BLaER1 treated with 17β-estradiol and CSF1 and Interleukin-3, amounts not matched to agents 10 nM and 100 nM (cell line): ENCODE data around the gene PCDH9.
A peak's percentile ranks its signal among the peaks of the same experiment; 100 is the strongest.

Source experiments
- H3K27ac ChIP-seq, 11 experiments: shearing (Covaris generic); formaldehyde crosslinking; 2 replicates each; pipeline ENCODE4 v1.8.1; 2022
- H3K27me3 ChIP-seq, 11 experiments: shearing (Covaris generic); formaldehyde crosslinking; 2 replicates each; pipeline ENCODE4 v1.8.1; 2022
- H3K36me3 ChIP-seq, 11 experiments: shearing (Covaris generic); formaldehyde crosslinking; 2 replicates each; pipeline ENCODE4 v1.8.1; 2022
- H3K4me1 ChIP-seq, 10 experiments: shearing (Covaris generic); formaldehyde crosslinking; 2 replicates each; pipeline ENCODE4 v1.8.1; 2022
- H3K4me2 ChIP-seq, 11 experiments: shearing (Covaris generic); formaldehyde crosslinking; 2 replicates each; pipeline ENCODE4 v1.8.1; 2022
- H3K4me3 ChIP-seq, 10 experiments: shearing (Covaris generic); formaldehyde crosslinking; 2 replicates each; pipeline ENCODE4 v1.8.1; 2022
- H3K9ac ChIP-seq, 11 experiments: shearing (Covaris generic); formaldehyde crosslinking; 2 replicates each; pipeline ENCODE4 v1.8.1; 2022
- H3K9me3 ChIP-seq, 11 experiments: shearing (Covaris generic); formaldehyde crosslinking; replicated peaks in 1 of 11; 2 replicates each; pipeline ENCODE4 v1.8.1; 2022
- H4K20me1 ChIP-seq, 11 experiments: shearing (Covaris generic); formaldehyde crosslinking; 2 replicates each; pipeline ENCODE4 v1.8.1; 2022
- Cebpa-rat ChIP-seq, 11 experiments: shearing (Covaris generic); IDR thresholded peaks; 2 replicates each; pipeline ENCODE4 v1.8.1; 2022

The PCDH9 gene

GRCh38 chr13:66513728-66514127 lies 716.4 kb downstream of the PCDH9 start:
- TF ChIP-seq Cebpa-rat (IDR thresholded peaks at IDR 0.05): no peak
- Histone ChIP-seq H4K20me1 (no peaks in the 10 kb centered on the region), H3K4me3 (no peak overlapping the region), H3K27me3 (no peaks in the 10 kb centered on the region), H3K4me2 (peak overlapping the region in 4 of 11 experiments; percentile 28 to 43 (median 36); a peak in 5 of 22 replicates), H3K9me3 (peaks cover 0 to 4% (median 0%) of the 10 kb centered on the region in 11 experiments; a peak in 1 of 22 replicates), H3K9ac (peak overlapping the region in 1 of 11 experiments; percentile 55; a peak in 2 of 22 replicates), H3K4me1 (peaks cover 0 to 27% (median 0%) of the 10 kb centered on the region in 10 experiments; a peak in 6 of 20 replicates), H3K27ac (peak overlapping the region in 4 of 11 experiments; percentile 45 to 71 (median 51); a peak in 7 of 22 replicates), H3K36me3 (no peaks in the 10 kb centered on the region)

DNA sequence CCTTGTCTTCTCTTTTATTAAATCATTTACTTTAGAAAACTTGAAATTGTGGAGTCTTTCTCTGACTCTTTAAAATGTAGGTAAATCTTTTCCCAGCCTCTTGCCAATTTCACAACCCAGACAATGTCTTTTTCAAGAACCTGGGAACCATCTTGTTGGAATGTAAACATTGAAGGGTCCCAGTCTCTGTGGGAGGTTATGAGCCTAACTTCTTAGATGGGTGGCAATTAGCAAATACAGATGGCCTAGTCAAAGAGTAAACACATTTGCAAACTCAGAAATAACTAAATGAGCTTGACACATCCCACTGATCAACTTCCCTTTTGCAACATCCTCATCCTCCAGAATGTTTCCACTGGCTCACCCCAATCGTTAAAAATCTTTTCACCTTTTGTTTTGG lies 721.0 kb downstream of the PCDH9 start:
- no peaks in the 10 kb centered on the region for H4K20me1 ChIP-seq
- no peak for TF ChIP-seq Cebpa-rat (IDR thresholded peaks at IDR 0.05)

GRCh38 chr13:66508153-66508909 lies 721.8 kb downstream of the PCDH9 start:
- Histone ChIP-seq H3K4me3 (no peak overlapping the region), H3K4me2 (0 out of 22 replicates have a peak overlapping the region, but pooled peaks of 1 of the 11 experiments have one; percentile 5), H3K27me3 (no peaks in the 10 kb centered on the region), H3K36me3 (no peaks in the 10 kb centered on the region), H3K4me1 (peaks cover 0 to 13% (median 0%) of the 10 kb centered on the region in 10 experiments; a peak in 6 of 20 replicates), H4K20me1 (no peaks in the 10 kb centered on the region), H3K9me3 (no peaks in the 10 kb centered on the region; a peak in 2 of 22 replicates), H3K9ac (no peak overlapping the region), H3K27ac (no peak overlapping the region)
- peak in 5 of 11 experiments; percentile 27 to 85 (median 61); a peak in 8 of 22 replicates for TF ChIP-seq Cebpa-rat (IDR thresholded peaks at IDR 0.05)

More for the DNA sequence above, 721.0 kb downstream of the PCDH9 start:
- H3K36me3 ChIP-seq: no peaks in the 10 kb centered on the region
- H3K27me3 ChIP-seq: no peaks in the 10 kb centered on the region
- H3K4me1 ChIP-seq: peaks cover 0 to 20% (median 0%) of the 10 kb centered on the region in 10 experiments; a peak in 6 of 20 replicates
- no peaks in the 10 kb centered on the region; a peak in 2 of 22 replicates for H3K9me3 ChIP-seq
- H3K9ac ChIP-seq: no peak overlapping the region
- no peak overlapping the region for H3K4me3 ChIP-seq
- peak overlapping the region in 2 of 11 experiments; percentile 2 to 35; a peak in 2 of 22 replicates for H3K27ac ChIP-seq
- H3K4me2 ChIP-seq: peak overlapping the region in 2 of 11 experiments; percentile 5 to 26; a peak in 2 of 22 replicates

DNA sequence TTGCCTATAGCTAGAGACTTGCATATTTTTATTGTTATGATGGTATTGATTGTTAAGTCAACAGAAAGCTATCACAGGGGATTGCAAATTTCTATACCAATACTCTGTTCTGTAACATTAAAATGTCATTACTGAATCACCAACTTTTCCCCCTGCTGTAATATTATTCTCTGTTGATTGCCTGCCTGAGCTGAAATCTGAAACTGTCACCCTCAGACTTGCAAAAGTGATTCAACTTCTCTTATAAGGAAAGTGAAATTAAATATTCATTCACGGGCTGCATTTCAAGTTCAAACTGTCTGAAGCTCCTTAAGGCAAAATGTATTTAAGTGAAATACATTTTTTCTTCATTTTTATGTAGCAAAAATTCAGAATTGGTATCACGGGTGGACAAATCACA lies 723.2 kb downstream of the PCDH9 start:
- H4K20me1 ChIP-seq: no peaks in the 10 kb centered on the region
- no peak overlapping the region for H3K4me2 ChIP-seq
- no peak overlapping the region for H3K9ac ChIP-seq
- H3K4me1 ChIP-seq: peaks cover 0 to 10% (median 0%) of the 10 kb centered on the region in 10 experiments; a peak in 2 of 20 replicates
- no peaks in the 10 kb centered on the region for H3K36me3 ChIP-seq
- no peaks in the 10 kb centered on the region for H3K27me3 ChIP-seq
- H3K27ac ChIP-seq: no peak overlapping the region
- no peak for TF ChIP-seq Cebpa-rat (IDR thresholded peaks at IDR 0.05)
- no peak overlapping the region for H3K4me3 ChIP-seq
- no peaks in the 10 kb centered on the region; a peak in 2 of 22 replicates for H3K9me3 ChIP-seq

- H3K27me3 ChIP-seq: no peaks in the 10 kb centered on the region
- H3K27ac ChIP-seq: no peak overlapping the region
- H3K4me2 ChIP-seq: no peak overlapping the region
- H3K4me3 ChIP-seq: no peak overlapping the region
- no peaks in the 10 kb centered on the region for H3K36me3 ChIP-seq
- H3K9ac ChIP-seq: no peak overlapping the region
- no peak for TF ChIP-seq Cebpa-rat (IDR thresholded peaks at IDR 0.05)
- no peaks in the 10 kb centered on the region for H4K20me1 ChIP-seq
- H3K4me1 ChIP-seq: peaks cover 0 to 12% (median 0%) of the 10 kb centered on the region in 10 experiments; a peak in 3 of 20 replicates
- no peaks in the 10 kb centered on the region; a peak in 2 of 22 replicates for H3K9me3 ChIP-seq
Observed at GRCh38 chr13:66506051-66506777, 723.9 kb downstream of the PCDH9 start.

DNA sequence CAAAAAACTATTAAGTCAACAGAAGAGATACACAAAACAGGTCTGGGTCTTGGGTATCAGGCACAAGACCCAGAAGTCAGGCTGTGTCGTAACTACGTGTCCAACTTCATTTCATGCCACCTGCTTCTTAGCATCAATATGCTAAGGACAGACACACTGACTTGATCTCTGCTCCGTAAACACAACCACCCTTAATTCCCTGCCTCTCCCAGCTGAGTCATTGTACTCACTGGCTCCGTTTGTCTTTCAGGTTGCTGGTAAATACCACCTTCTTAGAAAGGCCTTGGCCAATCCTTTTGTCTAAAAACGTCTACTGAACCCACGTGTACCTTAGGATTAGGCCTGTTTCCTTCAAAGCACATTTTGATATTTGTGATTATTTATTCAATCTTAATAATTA lies 726.2 kb downstream of the PCDH9 start:
- Histone ChIP-seq H3K4me1 (peaks cover 0 to 7% (median 0%) of the 10 kb centered on the region in 10 experiments; a peak in 3 of 20 replicates), H3K27me3 (no peaks in the 10 kb centered on the region), H3K9ac (no peak overlapping the region), H3K4me3 (no peak overlapping the region), H3K4me2 (no peak overlapping the region), H3K36me3 (no peaks in the 10 kb centered on the region), H3K9me3 (no peaks in the 10 kb centered on the region; a peak in 2 of 22 replicates), H3K27ac (no peak overlapping the region), H4K20me1 (no peaks in the 10 kb centered on the region)
- no peak for TF ChIP-seq Cebpa-rat (IDR thresholded peaks at IDR 0.05)

- no peaks in the 10 kb centered on the region for H4K20me1 ChIP-seq
- H3K4me3 ChIP-seq: no peak overlapping the region
- H3K27me3 ChIP-seq: no peaks in the 10 kb centered on the region
- H3K4me2 ChIP-seq: peak overlapping the region in 1 of 11 experiments; percentile 27; a peak in 1 of 22 replicates
- H3K9me3 ChIP-seq: no peaks in the 10 kb centered on the region; a peak in 2 of 22 replicates
- H3K9ac ChIP-seq: no peak overlapping the region
- peaks cover 0 to 7% (median 0%) of the 10 kb centered on the region in 10 experiments; a peak in 2 of 20 replicates for H3K4me1 ChIP-seq
- no peak for TF ChIP-seq Cebpa-rat (IDR thresholded peaks at IDR 0.05)
- no peak overlapping the region for H3K27ac ChIP-seq
- no peaks in the 10 kb centered on the region for H3K36me3 ChIP-seq
Observed at GRCh38 chr13:66501181-66501580, 729.0 kb downstream of the PCDH9 start.

GRCh38 chr13:66492479-66492878 lies 737.7 kb downstream of the PCDH9 start:
- no peaks in the 10 kb centered on the region for H4K20me1 ChIP-seq
- H3K4me3 ChIP-seq: no peak overlapping the region
- no peaks in the 10 kb centered on the region for H3K9me3 ChIP-seq
- no peak overlapping the region for H3K4me2 ChIP-seq
- H3K27me3 ChIP-seq: no peaks in the 10 kb centered on the region
- no peak for TF ChIP-seq Cebpa-rat (IDR thresholded peaks at IDR 0.05)
- H3K27ac ChIP-seq: no peak overlapping the region
- no peak overlapping the region for H3K9ac ChIP-seq
- no peaks in the 10 kb centered on the region for H3K36me3 ChIP-seq
- no peaks in the 10 kb centered on the region for H3K4me1 ChIP-seq

- Histone ChIP-seq H4K20me1 (no peaks in the 10 kb centered on the region), H3K9me3 (no peaks in the 10 kb centered on the region), H3K27me3 (no peaks in the 10 kb centered on the region), H3K4me2 (no peak overlapping the region), H3K9ac (no peak overlapping the region), H3K4me1 (no peaks in the 10 kb centered on the region), H3K27ac (no peak overlapping the region), H3K36me3 (no peaks in the 10 kb centered on the region), H3K4me3 (no peak overlapping the region)
- TF ChIP-seq Cebpa-rat (IDR thresholded peaks at IDR 0.05): no peak
Observed at GRCh38 chr13:66491251-66491650, 738.9 kb downstream of the PCDH9 start.
